H1 (cell line): ENCODE measurements around the gene CRCP. TPM values are rescaled to one million over a fixed set of nuclear protein-coding genes. Genes with fewer than 3 reads are reported as not detected.

Experiments
- CTCF ChIA-PET: fragments of 300-600 bp; sonication (Branson Sonifier 250); formaldehyde crosslinking; loops from one replicate; lab custom pipeline; 2021; ENCODE audit not compliant: partially characterized antibody; lab: Charles Lee
- POLR2A ChIA-PET: fragments of 300-600 bp; sonication (Branson Sonifier 250); formaldehyde crosslinking; loops from one replicate; lab custom pipeline; 2021; ENCODE audit warnings: inconsistent platforms; ENCODE audit not compliant: partially characterized antibody; lab: Charles Lee
- DNase-seq, 2 experiments: peaks; one replicate each; pipeline versions ENCODE4 v3.0.0 to v3.0.0-alpha.2; 2010 to 2022; ENCODE audit warnings: low spot score in 2 of 2, low read depth in 1 of 2, mixed read lengths in 1 of 2
- FAIRE-seq: peaks from 2 replicates; lab custom pipeline; 2011; peaks lifted over from hg19 to GRCh38; lab: Jason Lieb, UNC
- H2AFZ ChIP-seq: 2 replicates; pipeline ENCODE4 v1.8.1; 2012; ENCODE audit warnings: low read length, inconsistent platforms
- H2AK5ac ChIP-seq: 2 replicates; pipeline ENCODE4 v1.6.1; 2013; ENCODE audit warnings: low read depth, low read length
- H2BK120ac ChIP-seq: replicated peaks from 2 replicates; pipeline ENCODE3; 2013; ENCODE audit warnings: low read depth, low read length, inconsistent platforms
- H2BK12ac ChIP-seq: 2 replicates; pipeline ENCODE4 v1.6.1; 2013; ENCODE audit warnings: low read depth, low read length
- H2BK15ac ChIP-seq: 2 replicates; pipeline ENCODE4 v1.6.1; 2013; ENCODE audit warnings: low read length
- H2BK20ac ChIP-seq: 2 replicates; pipeline ENCODE4 v1.6.1; 2013; ENCODE audit warnings: low read length
- H2BK5ac ChIP-seq: 2 replicates; pipeline ENCODE4 v1.6.1; 2013; ENCODE audit warnings: low read depth, low read length
- H3K14ac ChIP-seq: 2 replicates; pipeline ENCODE4 v1.6.1; 2013; ENCODE audit warnings: inconsistent platforms; ENCODE audit not compliant: insufficient read length
- H3K18ac ChIP-seq: 2 replicates; pipeline ENCODE4 v1.6.1; 2013; ENCODE audit warnings: low read length; ENCODE audit errors: extremely low read depth
- H3K23ac ChIP-seq: 2 replicates; pipeline ENCODE4 v1.6.1; 2013; ENCODE audit warnings: inconsistent platforms; ENCODE audit not compliant: insufficient read length
- H3K23me2 ChIP-seq: 2 replicates; pipeline ENCODE4 v1.6.1; 2013; ENCODE audit warnings: low read depth, low read length
- H3K27ac ChIP-seq: 2 replicates; pipeline ENCODE4 v1.6.1; 2011; ENCODE audit warnings: low read depth, low read length, inconsistent platforms
- H3K27me3 ChIP-seq, 4 experiments: replicated peaks in 1 of 4; 1 replicate in 1 of 4; 2 replicates in 3 of 4; pipeline versions ENCODE4 v1.6.1 to v1.8.1; 2011 to 2013; ENCODE audit warnings: low read length in 3 of 4, mild to moderate bottlenecking in 3 of 4, inconsistent platforms in 2 of 4, mixed read lengths in 2 of 4, moderate library complexity in 1 of 4; ENCODE audit not compliant: control insufficient read depth in 3 of 4, insufficient read depth in 3 of 4; ENCODE audit errors: extremely low read depth in 1 of 4
- H3K36me3 ChIP-seq, 4 experiments: 2 replicates each; pipeline versions ENCODE4 v1.6.1 to v1.8.1; 2011 to 2013; ENCODE audit warnings: mild to moderate bottlenecking in 4 of 4, low read length in 3 of 4, moderate library complexity in 2 of 4, control low read depth in 1 of 4, inconsistent platforms in 1 of 4; ENCODE audit not compliant: insufficient read depth in 4 of 4, control insufficient read depth in 2 of 4
- H3K4ac ChIP-seq: replicated peaks from 2 replicates; pipeline ENCODE3; 2013; ENCODE audit warnings: low read length, low read depth, mixed read lengths, inconsistent platforms; ENCODE audit not compliant: insufficient read length
- H3K4me1 ChIP-seq, 4 experiments: replicated peaks in 1 of 4; 1 replicate in 1 of 4; 2 replicates in 3 of 4; pipeline versions ENCODE4 v1.6.1 to v1.8.1; 2011 to 2013; ENCODE audit warnings: low read length in 3 of 4, inconsistent platforms in 2 of 4, mixed read lengths in 1 of 4; ENCODE audit not compliant: insufficient read depth in 4 of 4, control insufficient read depth in 3 of 4
- H3K4me2 ChIP-seq, 2 experiments: 2 replicates each; pipeline versions ENCODE4 v1.6.1 to v1.8.1; 2011 to 2013; ENCODE audit warnings: low read depth in 2 of 2, low read length in 2 of 2, control low read depth in 1 of 2, inconsistent platforms in 1 of 2, mild to moderate bottlenecking in 1 of 2; ENCODE audit not compliant: insufficient read depth in 1 of 2
- H3K4me3 ChIP-seq, 4 experiments: fragments of 200-600, 300-600 bp in 1 of 4; sonication (generic), shearing (Covaris generic), sonication (Bioruptor Twin) in 1 of 4; 2 replicates each; pipeline versions ENCODE4 v1.5.1 to v1.8.1; 2011 to 2016; ENCODE audit warnings: low read length in 4 of 4, low read depth in 3 of 4, control low read depth in 2 of 4, inconsistent platforms in 2 of 4, mild to moderate bottlenecking in 2 of 4, mixed read lengths in 1 of 4, moderate library complexity in 1 of 4; ENCODE audit not compliant: insufficient read depth in 2 of 4; ENCODE audit errors: extremely low read depth in 1 of 4
- H3K56ac ChIP-seq: replicated peaks from 2 replicates; pipeline ENCODE3; 2013; ENCODE audit warnings: low read depth, mild to moderate bottlenecking, mixed read lengths, low read length, inconsistent platforms; ENCODE audit not compliant: insufficient read length
- H3K79me1 ChIP-seq: 2 replicates; pipeline ENCODE4 v1.6.1; 2013; ENCODE audit warnings: low read depth, low read length, control low read depth
- H3K79me2 ChIP-seq, 2 experiments: 2 replicates each; pipeline versions ENCODE4 v1.6.1 to v1.8.1; 2012 to 2013; ENCODE audit warnings: low read length in 2 of 2, mild to moderate bottlenecking in 2 of 2, inconsistent platforms in 1 of 2; ENCODE audit not compliant: insufficient read depth in 2 of 2, control insufficient read depth in 1 of 2
- H3K9ac ChIP-seq, 4 experiments: replicated peaks in 1 of 4; 1 replicate in 1 of 4; 2 replicates in 3 of 4; pipeline versions ENCODE4 v1.6.1 to v1.8.1; 2011 to 2013; ENCODE audit warnings: low read depth in 3 of 4, low read length in 3 of 4, control low read depth in 2 of 4, mild to moderate bottlenecking in 2 of 4, moderate library complexity in 2 of 4, inconsistent platforms in 1 of 4; ENCODE audit errors: extremely low read depth in 1 of 4
- H3K9me3 ChIP-seq, 2 experiments: 2 replicates each; pipeline versions ENCODE4 v1.6.1 to v1.8.1; 2012 to 2013; ENCODE audit warnings: mild to moderate bottlenecking in 2 of 2, moderate library complexity in 2 of 2, control low read depth in 1 of 2, inconsistent platforms in 1 of 2, low read depth in 1 of 2, low read length in 1 of 2, mixed read lengths in 1 of 2; ENCODE audit not compliant: insufficient read depth in 2 of 2
- H4K20me1 ChIP-seq, 2 experiments: replicated peaks in 1 of 2; 2 replicates each; pipeline versions ENCODE3 to v1.8.1; 2011 to 2013; ENCODE audit warnings: inconsistent platforms in 2 of 2, low read length in 2 of 2, mild to moderate bottlenecking in 1 of 2; ENCODE audit not compliant: insufficient read depth in 2 of 2, control insufficient read depth in 1 of 2
- H4K5ac ChIP-seq: 2 replicates; pipeline ENCODE4 v1.6.1; 2013; ENCODE audit warnings: low read length, low read depth, mixed read lengths, inconsistent platforms; ENCODE audit not compliant: insufficient read length
- H4K8ac ChIP-seq: 2 replicates; pipeline ENCODE4 v1.8.0; 2013; ENCODE audit warnings: mild to moderate bottlenecking, moderate library complexity, low read length, inconsistent platforms; ENCODE audit not compliant: insufficient read depth; ENCODE audit errors: extremely low read depth
- H4K91ac ChIP-seq: replicated peaks from 2 replicates; pipeline ENCODE3; 2013; ENCODE audit warnings: low read length, mixed read lengths, inconsistent platforms; ENCODE audit not compliant: insufficient read length
- BACH1 ChIP-seq: IDR thresholded peaks from 2 replicates; pipeline ENCODE4 v1.6.1; 2012; ENCODE audit warnings: low read length, improper control_type of control experiment
- CEBPB ChIP-seq: IDR thresholded peaks from 2 replicates; pipeline ENCODE4 v1.6.1; 2012; ENCODE audit warnings: low read depth, low read length
- EZH2 ChIP-seq: fragments of 200-600 bp; sonication (generic); IDR thresholded peaks from 2 replicates; pipeline ENCODE4 v1.7.1; 2012; ENCODE audit warnings: low read depth, mild to moderate bottlenecking, moderate library complexity, low read length, inconsistent platforms; ENCODE audit not compliant: severe bottlenecking
- GABPA ChIP-seq: IDR thresholded peaks from 2 replicates; pipeline ENCODE4 v1.6.1; 2011; ENCODE audit warnings: mild to moderate bottlenecking, low read length, moderate library complexity, borderline replicate concordance; ENCODE audit not compliant: insufficient read depth
- PHF8 ChIP-seq: fragments of 200-600 bp; sonication (generic); conservative IDR thresholded peaks from 2 replicates; pipeline ENCODE4 v1.7.1; 2012; ENCODE audit warnings: low read depth, mild to moderate bottlenecking, inconsistent platforms, low read length, moderate library complexity
- POLR2AphosphoS5 ChIP-seq: IDR thresholded peaks from 2 replicates; pipeline ENCODE4 v1.6.1; 2011; ENCODE audit warnings: low read depth, low read length
- RAD21 ChIP-seq, 2 experiments: IDR thresholded peaks in 1 of 2; conservative IDR thresholded peaks in 1 of 2; 2 replicates each; pipeline ENCODE4 v1.6.1; 2011; ENCODE audit warnings: low read depth in 2 of 2, low read length in 2 of 2, improper control_type of control experiment in 1 of 2, inconsistent platforms in 1 of 2, mild to moderate bottlenecking in 1 of 2, moderate library complexity in 1 of 2
- RBBP5 ChIP-seq: IDR thresholded peaks from 2 replicates; pipeline ENCODE4 v1.7.1; 2012; ENCODE audit warnings: low read depth, mild to moderate bottlenecking, inconsistent platforms, low read length, moderate library complexity, borderline replicate concordance
- SIN3A ChIP-seq, 2 experiments: IDR thresholded peaks in 1 of 2; conservative IDR thresholded peaks in 1 of 2; 2 replicates each; pipeline ENCODE4 v1.6.1; 2011 to 2012; ENCODE audit warnings: low read length in 2 of 2, improper control_type of control experiment in 1 of 2, low read depth in 1 of 2, mild to moderate bottlenecking in 1 of 2
- SIRT6 ChIP-seq: IDR thresholded peaks from one replicate; pipeline ENCODE4 v1.7.1; 2012; ENCODE audit warnings: low read length, inconsistent platforms
- SUZ12 ChIP-seq: fragments of 200-600 bp; sonication (generic); IDR thresholded peaks from 2 replicates; pipeline ENCODE4 v1.6.1; 2012; ENCODE audit warnings: mild to moderate bottlenecking, inconsistent platforms, low read length, moderate library complexity, mixed read lengths
- TBP ChIP-seq: IDR thresholded peaks from 2 replicates; pipeline ENCODE4 v1.6.1; 2011; ENCODE audit warnings: low read depth, low read length, improper control_type of control experiment
- WGBS, 2 experiments: shearing (Covaris generic) in 1 of 2; methylation state at CpG; one replicate each; pipeline versions ENCODE4 v1.1.6 to v1.1.7; 2013 to 2015; ENCODE audit warnings: low lambda C conversion rate in 2 of 2, mixed read lengths in 2 of 2, inconsistent platforms in 1 of 2, low coverage in 1 of 2, missing lambda C conversion rate in 1 of 2; ENCODE audit not compliant: insufficient replicate concordance in 2 of 2, insufficient coverage in 1 of 2, insufficient read length in 1 of 2; ENCODE audit errors: extremely low coverage in 1 of 2, missing lambda C conversion rate in 1 of 2; 5-methylcytosine and 5-hydroxymethylcytosine counted together
- polyA plus RNA-seq, 7 experiments: library from polyadenylated mRNA; depleted of rRNA in 3 of 7; stranded (reverse) in 5 of 7; unstranded in 2 of 7; fragments of >200 nt in 5 of 7; fragments of 200-250 nt in 2 of 7; gene quantifications; 1 replicate in 5 of 7; 2 replicates in 1 of 7; 4 replicates in 1 of 7; pipeline versions ENCODE4 v1.2.1 to v1.2.3, GENCODE V29; 2011 to 2013; ENCODE audit warnings: missing spikeins in 2 of 7, mixed read lengths in 2 of 7
- total RNA-seq: library from RNA; stranded (reverse); fragmentation: NEBNext Ultra II Directional; extraction: Animal tissue kit (Norgen Biotek cat#: 25700); gene quantifications from 2 replicates; pipeline ENCODE4 v1.2.1, GENCODE V29; 2021
- TF ChIP-seq, protein P1 (sequence below): IDR thresholded peaks from 2 replicates; pipeline ENCODE4 v1.6.1; 2012; ENCODE audit warnings: low read length, inconsistent platforms

CRCP gene
- total and polyA plus RNA-seq, 2 of the 8 experiments (the other 6 are each of a cell fraction or from before 2014, with no cell fraction given), result 15.0 to 29.3 TPM

DNA sequence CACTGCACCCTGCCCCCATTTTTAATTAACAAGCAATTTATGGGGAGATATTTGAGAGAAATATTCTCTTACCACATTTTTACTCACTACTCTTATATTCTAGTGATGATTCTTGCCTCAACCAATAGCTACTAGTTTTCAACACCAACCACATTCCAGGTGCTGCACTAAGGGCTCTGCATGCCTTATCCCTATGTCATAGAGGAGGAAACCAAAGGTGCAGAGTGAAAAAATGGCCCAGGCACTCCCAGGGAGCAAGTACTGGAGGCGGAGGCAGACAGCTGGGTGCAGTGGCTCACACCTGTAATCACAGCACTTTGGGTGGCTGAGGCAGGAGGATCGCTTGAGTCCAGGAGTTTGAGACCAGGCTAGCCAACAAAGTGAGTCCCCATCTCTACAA lies 55.0 kb downstream of the CRCP start:
- H3K36me3 ChIP-seq, result no peaks in the 10 kb centered on the region
- H2BK12ac ChIP-seq, result no peak overlapping the region
- H3K9me3 ChIP-seq, result no peaks in the 10 kb centered on the region
- H3K4me2 ChIP-seq, result no peak overlapping the region
- CTCF ChIA-PET, result no interaction called here
- no peaks in the 10 kb centered on the region for H3K79me1 ChIP-seq
- H3K14ac ChIP-seq, result no peak overlapping the region
- no peak overlapping the region for H2AFZ ChIP-seq
- POLR2A ChIA-PET, result no interaction called here
- no peak overlapping the region for H3K4me3 ChIP-seq
- no peak overlapping the region for H2BK15ac ChIP-seq
- no peak overlapping the region for H3K9ac ChIP-seq
- no peak overlapping the region for H3K4ac ChIP-seq
- H3K23ac ChIP-seq, result no peak overlapping the region
- H3K23me2 ChIP-seq, result no peaks in the 10 kb centered on the region
- H4K91ac ChIP-seq, result no peak overlapping the region
- H2AK5ac ChIP-seq, result no peak overlapping the region
- H3K4me1 ChIP-seq, result no peaks in the 10 kb centered on the region
- H4K20me1 ChIP-seq, result no peaks in the 10 kb centered on the region
- H2BK120ac ChIP-seq, result no peak overlapping the region
- H4K8ac ChIP-seq, result no peak overlapping the region
- FAIRE-seq (no peak), DNase-seq (no peak)
- H3K18ac ChIP-seq, result no peak overlapping the region
- H3K27me3 ChIP-seq, result no peaks in the 10 kb centered on the region
- H4K5ac ChIP-seq, result no peak overlapping the region
- H2BK20ac ChIP-seq, result no peak overlapping the region
- H3K56ac ChIP-seq, result no peak overlapping the region
- H3K79me2 ChIP-seq, result no peaks in the 10 kb centered on the region
- H2BK5ac ChIP-seq, result no peak overlapping the region
- H3K27ac ChIP-seq, result no peak overlapping the region
- WGBS, 2 experiments, result 81% methylated on average over 2 of the region's 2 CpGs; no CpG with 5 or more reads in 1 of the 2 experiments
- TF ChIP-seq RBBP5, result no peak
- no peak for TF ChIP-seq GABPA
- TF ChIP-seq RAD21 (IDR thresholded peaks at IDR 0.05 in 1 of 2, conservative IDR thresholded peaks at IDR 0.05 in 1 of 2; ENCODE audit: low read depth in 2 of 2, low read length in 2 of 2), result no peak
- no peak for TF ChIP-seq SIRT6
- TF ChIP-seq PHF8, result no peak
- TF ChIP-seq BACH1, result no peak
- TF ChIP-seq, protein P1, sequence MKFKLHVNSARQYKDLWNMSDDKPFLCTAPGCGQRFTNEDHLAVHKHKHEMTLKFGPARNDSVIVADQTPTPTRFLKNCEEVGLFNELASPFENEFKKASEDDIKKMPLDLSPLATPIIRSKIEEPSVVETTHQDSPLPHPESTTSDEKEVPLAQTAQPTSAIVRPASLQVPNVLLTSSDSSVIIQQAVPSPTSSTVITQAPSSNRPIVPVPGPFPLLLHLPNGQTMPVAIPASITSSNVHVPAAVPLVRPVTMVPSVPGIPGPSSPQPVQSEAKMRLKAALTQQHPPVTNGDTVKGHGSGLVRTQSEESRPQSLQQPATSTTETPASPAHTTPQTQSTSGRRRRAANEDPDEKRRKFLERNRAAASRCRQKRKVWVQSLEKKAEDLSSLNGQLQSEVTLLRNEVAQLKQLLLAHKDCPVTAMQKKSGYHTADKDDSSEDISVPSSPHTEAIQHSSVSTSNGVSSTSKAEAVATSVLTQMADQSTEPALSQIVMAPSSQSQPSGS, result no peak
- no peak for TF ChIP-seq TBP
- TF ChIP-seq SIN3A (conservative IDR thresholded peaks at IDR 0.05 in 1 of 2, IDR thresholded peaks at IDR 0.05 in 1 of 2; ENCODE audit: low read depth in 1 of 2, low read length in 2 of 2), result no peak
- TF ChIP-seq POLR2AphosphoS5, result no peak
- TF ChIP-seq SUZ12, result no peak
- TF ChIP-seq CEBPB, result no peak
- no peak for TF ChIP-seq EZH2
